Naive thymus-derived CD4-positive, alpha-beta T cell (primary cell): ENCODE measurements around the gene SPATA45. TPM values are rescaled to one million over a fixed set of nuclear protein-coding genes. Genes with fewer than 3 reads are reported as not detected.
A peak's percentile ranks its signal among the peaks of the same experiment; 100 is the strongest.
"Not testable (repeated sequence)": the region's sequence is repeated elsewhere in the genome, so short reads cannot be mapped to it uniquely, and the experiment has no call there.

Experiments
- ATAC-seq: fragments of 150-1000 bp; cut with Tn5 transposase; 2 replicates; pipeline ENCODE4 v1.10.0; 2021; ENCODE audit warnings: mild to moderate bottlenecking, moderate library complexity
- CTCF ChIA-PET: fragments of 350-600 bp; sonication (Branson Sonifier 250); formaldehyde crosslinking; loops from one replicate; lab custom pipeline; 2021; ENCODE audit warnings: antibody characterized with exemption; lab: Charles Lee
- POLR2A ChIA-PET: fragments of 350-600 bp; sonication (Branson Sonifier 250); formaldehyde crosslinking; loops from one replicate; lab custom pipeline; 2021; ENCODE audit warnings: antibody characterized with exemption, inconsistent platforms; lab: Charles Lee
- DNase-seq, 9 donors: peaks; one replicate each; pipeline versions ENCODE4 v3.0.0 to v3.0.0-alpha.2; 2020 to 2022; ENCODE audit warnings: mixed read lengths in 1 of 9
- H3K27ac ChIP-seq: one replicate; pipeline ENCODE4 v1.7.0; 2013; ENCODE audit warnings: mild to moderate bottlenecking, low read depth, low read length, moderate library complexity
- H3K27me3 ChIP-seq, 2 donors: one replicate each; pipeline ENCODE4 v1.7.0; 2013; ENCODE audit warnings: low read length in 2 of 2, mild to moderate bottlenecking in 2 of 2, moderate library complexity in 2 of 2; ENCODE audit not compliant: control insufficient read depth in 2 of 2, insufficient read depth in 2 of 2
- H3K36me3 ChIP-seq, 3 experiments: 1 replicate in 2 of 3; 2 replicates in 1 of 3; pipeline ENCODE4 v1.7.0; 2013; ENCODE audit warnings: low read length in 3 of 3, mild to moderate bottlenecking in 3 of 3, moderate library complexity in 1 of 3; ENCODE audit not compliant: insufficient read depth in 3 of 3, control insufficient read depth in 2 of 3
- H3K4me1 ChIP-seq, 2 donors: one replicate each; pipeline ENCODE4 v1.7.0; 2013; ENCODE audit warnings: low read length in 2 of 2, mild to moderate bottlenecking in 2 of 2, moderate library complexity in 1 of 2; ENCODE audit not compliant: control insufficient read depth in 2 of 2, insufficient read depth in 2 of 2
- H3K4me3 ChIP-seq: 2 replicates; pipeline ENCODE4 v1.7.0; 2013; ENCODE audit warnings: mild to moderate bottlenecking, low read length
- H3K9me3 ChIP-seq, 3 experiments: 1 replicate in 2 of 3; 2 replicates in 1 of 3; pipeline ENCODE4 v1.7.0; 2013; ENCODE audit warnings: low read length in 3 of 3; ENCODE audit not compliant: control insufficient read depth in 2 of 3
- H3K27ac Mint-ChIP-seq, 9 donors: one replicate each; pipeline ENCODE4 v1.8.0; 2020 to 2022; ENCODE audit warnings: mixed read lengths in 9 of 9, mild to moderate bottlenecking in 8 of 9, moderate library complexity in 5 of 9, inconsistent platforms in 2 of 9
- H3K27me3 Mint-ChIP-seq, 5 donors: one replicate each; pipeline ENCODE4 v1.8.0; 2021 to 2022; ENCODE audit warnings: mixed read lengths in 5 of 5, mild to moderate bottlenecking in 1 of 5
- H3K36me3 Mint-ChIP-seq, 5 donors: one replicate each; pipeline ENCODE4 v1.8.0; 2020 to 2022; ENCODE audit warnings: mixed read lengths in 5 of 5, mild to moderate bottlenecking in 3 of 5, inconsistent platforms in 1 of 5
- H3K4me1 Mint-ChIP-seq, 7 donors: one replicate each; pipeline ENCODE4 v1.8.0; 2020 to 2022; ENCODE audit warnings: mixed read lengths in 7 of 7, mild to moderate bottlenecking in 3 of 7, inconsistent platforms in 1 of 7
- H3K4me3 Mint-ChIP-seq, 10 donors: one replicate each; pipeline ENCODE4 v1.8.0; 2020 to 2022; ENCODE audit warnings: mild to moderate bottlenecking in 10 of 10, mixed read lengths in 10 of 10, moderate library complexity in 6 of 10, inconsistent platforms in 2 of 10
- H3K9me3 Mint-ChIP-seq, 11 donors: one replicate each; pipeline ENCODE4 v1.8.0; 2020 to 2022; ENCODE audit warnings: mixed read lengths in 11 of 11, mild to moderate bottlenecking in 4 of 11, inconsistent platforms in 1 of 11, moderate library complexity in 1 of 11
- intact Hi-C, 2 donors: fragments of 100-400 bp; cut with micrococcal nuclease; formaldehyde crosslinking; loops; one replicate each; pipeline ENCODE4 v1.15.1; 2023
- polyA plus RNA-seq, 2 donors: library from polyadenylated mRNA; unstranded; fragments of 300-500 nt; fragmentation: Illumina TruSeq; gene quantifications; one replicate each; pipeline ENCODE4 v1.2.3, GENCODE V29; 2021
- total RNA-seq, 6 experiments: library from RNA in 5 of 6; stranded (reverse) in 5 of 6; gene quantifications; 1 replicate in 5 of 6; 2 replicates in 1 of 6; pipeline ENCODE4 v1.2.3 and lab custom pipeline; 2021 to 2026

The SPATA45 gene
- total and polyA plus RNA-seq, 7 experiments from 2014 or later = not detected

DNA sequence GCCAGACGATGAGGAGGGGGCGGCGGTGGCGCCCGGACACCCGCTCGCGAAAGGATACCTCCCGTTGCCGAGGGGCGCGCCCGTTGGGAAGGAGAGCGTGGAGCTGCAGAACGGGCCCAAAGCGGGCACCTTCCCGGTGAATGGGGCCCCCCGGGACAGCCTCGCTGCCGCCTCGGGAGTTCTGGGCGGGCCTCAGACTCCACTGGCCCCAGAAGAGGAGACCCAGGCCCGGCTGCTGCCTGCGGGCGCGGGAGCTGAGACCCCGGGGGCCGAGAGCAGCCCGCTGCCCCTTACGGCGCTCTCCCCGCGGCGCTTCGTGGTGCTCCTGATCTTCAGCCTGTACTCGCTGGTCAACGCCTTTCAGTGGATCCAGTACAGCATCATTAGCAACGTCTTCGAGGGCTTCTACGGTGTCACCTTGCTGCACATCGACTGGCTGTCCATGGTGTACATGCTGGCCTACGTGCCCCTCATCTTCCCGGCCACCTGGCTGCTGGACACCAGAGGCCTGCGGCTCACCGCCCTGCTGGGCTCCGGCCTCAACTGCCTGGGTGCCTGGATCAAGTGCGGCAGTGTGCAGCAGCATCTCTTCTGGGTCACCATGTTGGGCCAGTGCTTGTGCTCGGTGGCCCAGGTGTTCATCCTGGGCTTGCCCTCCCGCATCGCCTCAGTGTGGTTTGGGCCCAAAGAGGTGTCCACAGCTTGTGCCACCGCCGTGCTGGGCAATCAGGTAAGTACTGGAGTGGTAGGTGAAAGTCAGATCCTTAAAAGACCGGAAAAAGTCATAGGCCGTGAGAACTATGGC, 11.2 kb upstream of the SPATA45 start:
- intact Hi-C loops = loop anchor here (1.0 to 10.0 kb wide), 9 partner anchors 67 to 1279 kb away; partner anchors contain the start of genes ANGEL2 (in 2 of the 2), NSL1 (in 2 of the 2), TATDN3 (in 2 of the 2) and DTL (in 1 of the 2)
- POLR2A ChIA-PET = interaction anchor here (0.7 to 1.0 kb wide), 2 partner anchors 300 to 822 kb away, joined by 3 read pairs; no protein-coding TSS in a partner anchor

GRCh38 chr1:212857992-212858460, 10.6 kb upstream of the SPATA45 start, which contains the start of gene FLVCR1:
TSS of gene FLVCR1 (plus strand) at chr1:212858275. CDS start at chr1:212858453, 178 bp downstream.
- no peaks in the 10 kb centered on the region for H3K27me3 Mint-ChIP-seq
- Histone ChIP-seq H3K9me3 (no peaks in the 10 kb centered on the region), H3K36me3 (peaks cover 0 to 7% (median 0%) of the 10 kb centered on the region in 3 experiments), H3K27ac (peak within 1 kb of the TSS; percentile 68), H3K27me3 (no peaks in the 10 kb centered on the region), H3K4me3 (peak within 1 kb of the TSS; percentile 72), H3K4me1 (peaks cover 9 to 16% of the 10 kb centered on the region in 2 donors)
- ChIA-PET POLR2A (interaction anchor here (0.6 to 1.0 kb wide), 3 partner anchors 299 to 1767 kb away, joined by 3 read pairs; no protein-coding TSS in a partner anchor), CTCF (no interaction called here)
- H3K4me3 Mint-ChIP-seq = peak within 1 kb of the TSS in 6 of 10 donors; percentile 95 to 97 (median 96)
- peaks cover 9 to 34% (median 21%) of the 10 kb centered on the region in 7 donors for H3K4me1 Mint-ChIP-seq
- ATAC-seq (peak; percentile 99), DNase-seq (peak; percentile 74 to 96 (median 80))
- H3K27ac Mint-ChIP-seq = peak within 1 kb of the TSS; percentile 77 to 96 (median 89)
- intact Hi-C loops = loop anchor here (1.0 to 10.0 kb wide), 9 partner anchors 67 to 1279 kb away; partner anchors contain the start of genes ANGEL2 (in 2 of the 2), NSL1 (in 2 of the 2), TATDN3 (in 2 of the 2) and DTL (in 1 of the 2)
- peaks cover 0 to 9% (median 0%) of the 10 kb centered on the region in 11 donors for H3K9me3 Mint-ChIP-seq
- H3K36me3 Mint-ChIP-seq = peaks cover 0 to 14% (median 8%) of the 10 kb centered on the region in 5 donors

More for the DNA sequence above, 11.2 kb upstream of the SPATA45 start:
- Histone ChIP-seq H3K4me1 (peaks cover 9 to 16% of the 10 kb centered on the region in 2 donors), H3K27ac (peak overlapping the region; percentile 68), H3K9me3 (no peaks in the 10 kb centered on the region), H3K27me3 (no peaks in the 10 kb centered on the region), H3K4me3 (peak overlapping the region; percentile 72), H3K36me3 (peaks cover 0 to 7% (median 0%) of the 10 kb centered on the region in 3 experiments)
- H3K27me3 Mint-ChIP-seq = no peaks in the 10 kb centered on the region
- ATAC-seq = peak; percentile 9
- peak in 4 of 9 donors; percentile 6 to 37 (median 24) for DNase-seq
- CTCF ChIA-PET = no interaction called here
- H3K4me3 Mint-ChIP-seq = peak overlapping the region in 6 of 10 donors; percentile 95 to 97 (median 96)
- H3K4me1 Mint-ChIP-seq = peaks cover 12 to 35% (median 24%) of the 10 kb centered on the region in 7 donors
- H3K27ac Mint-ChIP-seq = peak overlapping the region in 8 of 9 donors; percentile 57 to 96 (median 90)
- H3K36me3 Mint-ChIP-seq = peaks cover 0 to 11% (median 6%) of the 10 kb centered on the region in 5 donors
- H3K9me3 Mint-ChIP-seq = peaks cover 0 to 6% (median 0%) of the 10 kb centered on the region in 11 donors

DNA sequence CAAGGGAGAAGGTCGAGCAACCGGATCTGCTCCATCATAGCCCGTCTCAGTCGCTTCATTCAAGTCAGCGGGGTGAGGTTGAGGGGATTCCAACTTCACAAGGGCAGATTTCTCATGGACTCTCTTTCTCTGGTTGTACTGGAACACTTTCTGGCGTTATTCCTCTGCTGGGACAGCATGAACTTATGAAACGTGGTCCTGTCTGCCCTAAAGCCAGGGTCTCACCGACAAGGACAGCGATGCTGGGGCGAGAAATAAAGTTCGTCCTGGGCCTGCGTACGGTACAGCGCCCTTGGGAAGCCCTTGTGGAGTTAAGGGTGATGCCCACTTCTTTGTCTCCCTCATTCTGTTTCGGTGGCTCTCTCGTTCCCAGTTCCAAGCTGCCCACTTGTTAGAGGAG, 9.3 kb upstream of the SPATA45 start:
- Mint-ChIP-seq H3K27ac (peak overlapping the region in 2 of 9 donors; percentile 32 to 36), H3K9me3 (peaks cover 0 to 13% (median 1%) of the 10 kb centered on the region in 11 donors), H3K4me1 (peaks cover 6 to 34% (median 18%) of the 10 kb centered on the region in 7 donors), H3K36me3 (peaks cover 0 to 23% (median 14%) of the 10 kb centered on the region in 5 donors), H3K27me3 (no peaks in the 10 kb centered on the region), H3K4me3 (peak overlapping the region in 7 of 10 donors; percentile 18 to 95 (median 51))
- Histone ChIP-seq H3K9me3 (no peaks in the 10 kb centered on the region), H3K4me3 (no peak overlapping the region), H3K4me1 (peaks cover 9 to 16% of the 10 kb centered on the region in 2 donors), H3K36me3 (peaks cover 0 to 7% (median 0%) of the 10 kb centered on the region in 3 experiments), H3K27ac (no peak overlapping the region), H3K27me3 (no peaks in the 10 kb centered on the region)
- DNase-seq (no peak), ATAC-seq (no peak)
- CTCF ChIA-PET = no interaction called here
- POLR2A ChIA-PET = interaction anchor here (0.6 kb wide), 1 partner anchor 1168 kb away, joined by 5 read pairs; no protein-coding TSS in a partner anchor
- intact Hi-C loops = loop anchor here (5.0 to 10.0 kb wide), 4 partner anchors 244 to 819 kb away; partner anchors contain the start of genes DTL (in 1 of the 2), INTS7 (in 1 of the 2) and PPP2R5A (in 1 of the 2)

DNA sequence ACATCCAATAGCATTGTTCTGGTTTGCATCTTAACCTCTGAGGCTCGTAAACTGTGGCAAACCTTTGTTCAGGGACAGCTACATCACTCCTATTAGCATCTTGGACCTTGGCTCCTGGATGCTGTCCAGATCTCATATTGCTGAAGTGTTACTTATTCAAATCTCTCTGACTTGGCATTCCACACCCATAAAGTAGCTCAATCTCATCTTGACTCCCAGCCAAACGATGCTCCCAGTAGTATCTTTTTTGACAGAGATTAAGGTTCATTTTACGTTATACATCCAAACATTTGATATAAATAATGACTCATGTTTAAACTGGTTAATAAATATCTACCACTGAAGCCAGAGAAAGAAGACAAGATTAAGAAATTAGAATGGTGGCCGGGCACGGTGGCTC, 6.2 kb upstream of the SPATA45 start:
- Mint-ChIP-seq H3K27me3 (no peaks in the 10 kb centered on the region), H3K4me3 (no peak overlapping the region), H3K36me3 (peaks cover 0 to 23% (median 14%) of the 10 kb centered on the region in 5 donors), H3K4me1 (peaks cover 0 to 28% (median 13%) of the 10 kb centered on the region in 7 donors), H3K9me3 (peaks cover 0 to 13% (median 1%) of the 10 kb centered on the region in 11 donors), H3K27ac (no peak overlapping the region)
- ATAC-seq (no peak), DNase-seq (no peak)
- ChIA-PET POLR2A (no interaction called here), CTCF (no interaction called here)
- Histone ChIP-seq H3K27ac (no peak overlapping the region), H3K4me1 (peaks cover 1 to 6% of the 10 kb centered on the region in 2 donors), H3K36me3 (peaks cover 0 to 7% (median 0%) of the 10 kb centered on the region in 3 experiments), H3K27me3 (no peaks in the 10 kb centered on the region), H3K4me3 (no peak overlapping the region), H3K9me3 (no peaks in the 10 kb centered on the region)
- intact Hi-C loops = loop anchor here in 1 of 2 donors (10.0 kb wide), 1 partner anchor 299 kb away; no protein-coding TSS in a partner anchor

GRCh38 chr1:212852105-212852688, 4.7 kb upstream of the SPATA45 start:
- H3K27me3 Mint-ChIP-seq = no peaks in the 10 kb centered on the region

GRCh38 chr1:212844521-212844920, 2.9 kb downstream of the SPATA45 start:
- intact Hi-C loops, H3K27me3 ChIP-seq, POLR2A ChIA-PET, H3K27ac ChIP-seq, H3K9me3 ChIP-seq, CTCF ChIA-PET, H3K36me3 Mint-ChIP-seq, H3K4me1 Mint-ChIP-seq, H3K9me3 Mint-ChIP-seq, H3K4me3 ChIP-seq, ATAC-seq, H3K27me3 Mint-ChIP-seq, DNase-seq, H3K4me3 Mint-ChIP-seq, H3K4me1 ChIP-seq, H3K27ac Mint-ChIP-seq, H3K36me3 ChIP-seq: not testable (repeated sequence)

More at GRCh38 chr1:212852105-212852688, 4.7 kb upstream of the SPATA45 start:
- H3K4me3 Mint-ChIP-seq = no peak overlapping the region
- no peaks in the 10 kb centered on the region for H3K27me3 ChIP-seq
- DNase-seq = no peak
- H3K4me1 Mint-ChIP-seq = peaks cover 0 to 21% (median 10%) of the 10 kb centered on the region in 7 donors
- no peaks in the 10 kb centered on the region for H3K36me3 ChIP-seq
- H3K4me1 ChIP-seq = peaks cover 0 to 5% of the 10 kb centered on the region in 2 donors
- peaks cover 0 to 23% (median 14%) of the 10 kb centered on the region in 5 donors for H3K36me3 Mint-ChIP-seq
- ChIA-PET CTCF (no interaction called here), POLR2A (no interaction called here)
- H3K27ac Mint-ChIP-seq = no peak overlapping the region
- no peak overlapping the region for H3K4me3 ChIP-seq
- intact Hi-C loops = loop anchor here in 1 of 2 donors (10.0 kb wide), 1 partner anchor 297 kb away; no protein-coding TSS in a partner anchor
- no peaks in the 10 kb centered on the region for H3K9me3 ChIP-seq
- ATAC-seq = no peak
- peaks cover 0 to 18% (median 2%) of the 10 kb centered on the region in 11 donors for H3K9me3 Mint-ChIP-seq
- no peak overlapping the region for H3K27ac ChIP-seq
